Loucy (cell line): Measurements from ENCODE around the gene MGAT4C.
"Not testable (repeated sequence)": the region's sequence is repeated elsewhere in the genome, so short reads cannot be mapped to it uniquely, and the experiment has no call there.

Source experiments
- H2AFZ ChIP-seq: fragments of 200-600 bp; sonication (generic); 2 replicates; pipeline ENCODE4 v1.6.0; 2016; ENCODE audit warnings: antibody characterized with exemption, mild to moderate bottlenecking, low read length, moderate library complexity
- H3F3A ChIP-seq: fragments of 200-600 bp; 2 replicates; pipeline ENCODE4 v1.6.0; 2016; ENCODE audit warnings: antibody characterized with exemption, low read depth, mild to moderate bottlenecking
- H3K27me3 ChIP-seq: fragments of 200-600 bp; sonication (generic); 2 replicates; pipeline ENCODE4 v1.6.1; 2014; ENCODE audit warnings: low read length, mild to moderate bottlenecking; ENCODE audit not compliant: insufficient read depth, poor library complexity, severe bottlenecking
- H3K36me3 ChIP-seq: fragments of 200-600 bp; sonication (generic); 2 replicates; pipeline ENCODE4 v1.6.1; 2016; ENCODE audit warnings: low read length; ENCODE audit not compliant: insufficient read depth
- H3K4me1 ChIP-seq: fragments of 200-600 bp; sonication (generic); 2 replicates; pipeline ENCODE4 v1.5.1; 2014; ENCODE audit warnings: low read length, mild to moderate bottlenecking; ENCODE audit not compliant: insufficient read depth, poor library complexity, severe bottlenecking
- H3K4me2 ChIP-seq: fragments of 200-600 bp; sonication (generic); 2 replicates; pipeline ENCODE4 v1.6.0; 2014; ENCODE audit warnings: antibody characterized with exemption, low read length, low read depth, mild to moderate bottlenecking; ENCODE audit not compliant: poor library complexity, severe bottlenecking
- H3K4me3 ChIP-seq: fragments of 200-600 bp; sonication (generic); 2 replicates; pipeline ENCODE4 v1.5.1; 2014; ENCODE audit warnings: low read length, mild to moderate bottlenecking, mixed read lengths; ENCODE audit not compliant: poor library complexity, severe bottlenecking
- H3K79me2 ChIP-seq: fragments of 200-600 bp; sonication (generic); 2 replicates; pipeline ENCODE4 v1.6.1; 2014; ENCODE audit warnings: low read length; ENCODE audit not compliant: insufficient read depth
- H3K9ac ChIP-seq: fragments of 200-600 bp; sonication (generic); 2 replicates; pipeline ENCODE4 v1.6.0; 2014; ENCODE audit warnings: mild to moderate bottlenecking, low read depth, low read length, moderate library complexity; ENCODE audit not compliant: poor library complexity, severe bottlenecking
- H3K9me2 ChIP-seq: fragments of 200-600 bp; sonication (generic); replicated peaks from 2 replicates; pipeline ENCODE4 v1.6.1; 2016; ENCODE audit warnings: low read depth, low read length, mixed read lengths
- H3K9me3 ChIP-seq: fragments of 200-600 bp; sonication (generic); 2 replicates; pipeline ENCODE4 v1.6.1; 2014; ENCODE audit warnings: mild to moderate bottlenecking, antibody characterized with exemption, low read length, low read depth; ENCODE audit not compliant: insufficient read depth
- H4K20me1 ChIP-seq: fragments of 200-600 bp; sonication (generic); 2 replicates; pipeline ENCODE4 v1.6.0; 2014; ENCODE audit warnings: antibody characterized with exemption, low read length, mild to moderate bottlenecking; ENCODE audit not compliant: insufficient read depth, poor library complexity, severe bottlenecking
- CTCF ChIP-seq: fragments of 200-600 bp; sonication (generic); conservative IDR thresholded peaks from 2 replicates; pipeline ENCODE4 v1.5.1; 2014; ENCODE audit warnings: mild to moderate bottlenecking, antibody characterized with exemption, low read length
- EZH2phosphoT487 ChIP-seq: fragments of 200-600 bp; IDR thresholded peaks from 2 replicates; pipeline ENCODE4 v1.6.1; 2018; ENCODE audit warnings: antibody characterized with exemption, mild to moderate bottlenecking, moderate library complexity, borderline replicate concordance

Gene MGAT4C

GRCh38 chr12:86091681-86092080 lies 164.5 kb downstream of the MGAT4C start:
- no peaks in the 10 kb centered on the region for H3K36me3 ChIP-seq
- no peaks in the 10 kb centered on the region for H3F3A ChIP-seq
- no peaks in the 10 kb centered on the region for H3K4me1 ChIP-seq
- no peaks in the 10 kb centered on the region for H3K9me3 ChIP-seq
- TF ChIP-seq EZH2phosphoT487 (no peak), CTCF (no peak)
- no peak overlapping the region for H3K9ac ChIP-seq
- H2AFZ ChIP-seq = no peak overlapping the region
- H3K4me2 ChIP-seq = no peak overlapping the region
- H3K4me3 ChIP-seq = no peak overlapping the region
- no peaks in the 10 kb centered on the region for H3K9me2 ChIP-seq
- no peaks in the 10 kb centered on the region for H4K20me1 ChIP-seq
- H3K79me2 ChIP-seq = no peaks in the 10 kb centered on the region
- H3K27me3 ChIP-seq = no peaks in the 10 kb centered on the region

- Histone ChIP-seq H3K27me3 (no peaks in the 10 kb centered on the region), H3K9me2 (no peaks in the 10 kb centered on the region), H3F3A (no peaks in the 10 kb centered on the region), H3K79me2 (no peaks in the 10 kb centered on the region), H4K20me1 (no peaks in the 10 kb centered on the region), H3K4me3 (no peak overlapping the region), H3K4me2 (no peak overlapping the region), H3K9me3 (no peaks in the 10 kb centered on the region), H3K36me3 (no peaks in the 10 kb centered on the region), H2AFZ (no peak overlapping the region), H3K4me1 (no peaks in the 10 kb centered on the region), H3K9ac (no peak overlapping the region)
- TF ChIP-seq EZH2phosphoT487 (no peak), CTCF (no peak)
Measured at GRCh38 chr12:86081843-86082242, 174.3 kb downstream of the MGAT4C start.

GRCh38 chr12:86059052-86059451 lies 197.1 kb downstream of the MGAT4C start:
- not testable (repeated sequence) for H3K27me3 ChIP-seq, H2AFZ ChIP-seq, H3K9me3 ChIP-seq, H3K9me2 ChIP-seq, H4K20me1 ChIP-seq, H3K79me2 ChIP-seq, H3K4me3 ChIP-seq, H3K36me3 ChIP-seq, H3K4me2 ChIP-seq, H3K4me1 ChIP-seq, H3F3A ChIP-seq, H3K9ac ChIP-seq

GRCh38 chr12:86057092-86057845 lies 198.9 kb downstream of the MGAT4C start:
- H2AFZ ChIP-seq = no peak overlapping the region
- TF ChIP-seq EZH2phosphoT487 = no peak
- no peak for TF ChIP-seq CTCF
- H3K4me2 ChIP-seq = no peak overlapping the region
- no peaks in the 10 kb centered on the region for H3K27me3 ChIP-seq
- H3K36me3 ChIP-seq = no peaks in the 10 kb centered on the region
- no peaks in the 10 kb centered on the region for H3K79me2 ChIP-seq
- no peaks in the 10 kb centered on the region for H3K4me1 ChIP-seq
- no peaks in the 10 kb centered on the region for H3K9me2 ChIP-seq
- H3K4me3 ChIP-seq = no peak overlapping the region
- H3K9ac ChIP-seq = no peak overlapping the region
- H4K20me1 ChIP-seq = no peaks in the 10 kb centered on the region
- H3F3A ChIP-seq = no peaks in the 10 kb centered on the region
- H3K9me3 ChIP-seq = no peaks in the 10 kb centered on the region
